ENCODE results near the gene TUBA4B. TPM values are rescaled to one million over a fixed set of nuclear protein-coding genes. Genes with fewer than 3 reads are reported as not detected.

Gene TUBA4B
- total and polyA plus RNA-seq, 12 donors: not detected

- DNase-seq: no peak
- peak overlapping the region in 8 of 10 donors; percentile 18 to 71 (median 49) for H3K27ac ChIP-seq
- H3K27me3 ChIP-seq: no peaks in the 10 kb centered on the region
- WGBS, 2 donors: 66 to 71% methylated on average over 6 of the region's 6 CpGs
- H3K4me3 ChIP-seq: no peak overlapping the region
- no peak for ATAC-seq
- H3K9me3 ChIP-seq: no peaks in the 10 kb centered on the region
- intact Hi-C loops (cut with DNase I): no loop called here
- no peak for TF ChIP-seq CTCF (IDR thresholded peaks at IDR 0.05)
- H3K4me1 ChIP-seq: peaks cover 0 to 31% (median 4%) of the 10 kb centered on the region in 9 donors
- H3K36me3 ChIP-seq: peaks cover 0 to 27% (median 16%) of the 10 kb centered on the region in 9 donors
These were observed 36.1 kb downstream of the TUBA4B start for GRCh38 chr2:219289195-219289536.

- 43 to 45% methylated on average over 16 of the region's 16 CpGs for WGBS, 2 donors
These were observed 36.7 kb downstream of the TUBA4B start for GRCh38 chr2:219289537-219290361.

GRCh38 chr2:219290381-219291171 is 37.5 kb downstream of the TUBA4B start:
- TF ChIP-seq CTCF (IDR thresholded peaks at IDR 0.05): no peak
- 87 to 88% methylated on average over 16 of the region's 16 CpGs for WGBS, 2 donors
- H3K36me3 ChIP-seq: peaks cover 0 to 13% (median 2%) of the 10 kb centered on the region in 9 donors
- peaks cover 0 to 4% (median 0%) of the 10 kb centered on the region in 7 donors for H3K27me3 ChIP-seq
- H3K9me3 ChIP-seq: no peaks in the 10 kb centered on the region
- ATAC-seq (no peak), DNase-seq (no peak)
- no peak overlapping the region for H3K4me3 ChIP-seq
- intact Hi-C loops (cut with DNase I): loop anchor here in 6 of 10 donors (5.0 to 10.0 kb wide), 3 partner anchors 66 to 236 kb away; partner anchors contain the start of genes CNPPD1 (in 3 of the 6), RETREG2 (in 3 of the 6), ANKZF1 (in 1 of the 6) and ATG9A (in 1 of the 6)
- H3K27ac ChIP-seq: peak overlapping the region in 5 of 10 donors; percentile 7 to 76 (median 55)
- H3K4me1 ChIP-seq: peaks cover 3 to 30% (median 12%) of the 10 kb centered on the region in 9 donors

More at GRCh38 chr2:219289537-219290361, 36.7 kb downstream of the TUBA4B start:
- Histone ChIP-seq H3K27ac (peak overlapping the region in 8 of 10 donors; percentile 18 to 76 (median 59)), H3K4me3 (no peak overlapping the region), H3K36me3 (peaks cover 0 to 22% (median 11%) of the 10 kb centered on the region in 9 donors), H3K27me3 (no peaks in the 10 kb centered on the region), H3K4me1 (peaks cover 0 to 32% (median 8%) of the 10 kb centered on the region in 9 donors), H3K9me3 (no peaks in the 10 kb centered on the region)
- TF ChIP-seq CTCF (IDR thresholded peaks at IDR 0.05): no peak
- DNase-seq (peak; percentile 62 to 76), ATAC-seq (peak; percentile 51 to 78 (median 70))
- intact Hi-C loops (cut with DNase I): loop anchor here in 6 of 10 donors (5.0 to 10.0 kb wide), 3 partner anchors 65 to 235 kb away; partner anchors contain the start of genes CNPPD1 (in 3 of the 6), RETREG2 (in 3 of the 6), ANKZF1 (in 1 of the 6) and ATG9A (in 1 of the 6)

- intact Hi-C loops (cut with DNase I): loop anchor here in 6 of 10 donors (5.0 to 10.0 kb wide), 3 partner anchors 67 to 237 kb away; partner anchors contain the start of genes CNPPD1 (in 3 of the 6), RETREG2 (in 3 of the 6), ANKZF1 (in 1 of the 6) and ATG9A (in 1 of the 6)
- Histone ChIP-seq H3K9me3 (no peaks in the 10 kb centered on the region), H3K4me1 (peaks cover 3 to 27% (median 12%) of the 10 kb centered on the region in 9 donors), H3K4me3 (no peak overlapping the region), H3K27me3 (peaks cover 0 to 4% (median 0%) of the 10 kb centered on the region in 7 donors), H3K36me3 (peaks cover 0 to 5% (median 0%) of the 10 kb centered on the region in 9 donors), H3K27ac (no peak overlapping the region)
- 78 to 81% methylated on average over 7 of the region's 7 CpGs for WGBS, 2 donors
- no peak for ATAC-seq
- DNase-seq: no peak
- no peak for TF ChIP-seq CTCF (IDR thresholded peaks at IDR 0.05)
These were observed 38.4 kb downstream of the TUBA4B start for GRCh38 chr2:219291394-219291793.

Measured in heart right ventricle (tissue), 16 donors.